HUDEP-2 (cell line): ENCODE results near the gene CASP8.

Experiments
- DNase-seq, 76 experiments: peaks; one replicate each; lab custom pipeline; 2025; ENCODE audit not compliant: unreplicated experiment in 76 of 76; lab: John Stamatoyannopoulos, UW

Gene CASP8

GRCh38 chr2:201260302-201260800, at the start of gene CASP8:
Gene CASP8 (plus strand): TSS chr2:201260536. CDS start chr2:201266487, 5,951 bp downstream.
- DNase-seq, result peak in 22 of 76 experiments; percentile 4 to 51 (median 24)

- DNase-seq, result no peak
These were observed 44.4 kb upstream of the CASP8 start for GRCh38 chr2:201215963-201216362.

- no peak for DNase-seq
These were observed 43.4 kb upstream of the CASP8 start for GRCh38 chr2:201216918-201217317.

- DNase-seq, result no peak
These were observed 41.6 kb upstream of the CASP8 start for GRCh38 chr2:201218780-201219179.

GRCh38 chr2:201219328-201220096, 40.8 kb upstream of the CASP8 start:
- no peak for DNase-seq

- DNase-seq, result peak in 72 of 76 experiments; percentile 6 to 83 (median 50)
These were observed 40.2 kb upstream of the CASP8 start for GRCh38 chr2:201220102-201220570.

- DNase-seq, result no peak
These were observed 37.0 kb upstream of the CASP8 start for GRCh38 chr2:201223089-201224073.

- peak in 10 of 76 experiments; percentile 8 to 52 (median 18) for DNase-seq
These were observed 31.9 kb upstream of the CASP8 start for GRCh38 chr2:201228271-201228911.

GRCh38 chr2:201228912-201229290, 31.4 kb upstream of the CASP8 start:
- DNase-seq, result no peak

- DNase-seq, result peak in 75 of 76 experiments; percentile 20 to 96 (median 89)
These were observed 28.4 kb upstream of the CASP8 start for GRCh38 chr2:201231781-201232466.

- DNase-seq, result no peak
These were observed 27.9 kb upstream of the CASP8 start for GRCh38 chr2:201232467-201232815.

GRCh38 chr2:201233192-201233811, 27.0 kb upstream of the CASP8 start:
- peak in 75 of 76 experiments; percentile 5 to 90 (median 77) for DNase-seq

GRCh38 chr2:201233812-201234662, 26.3 kb upstream of the CASP8 start:
- DNase-seq, result peak in 8 of 76 experiments; percentile 5 to 48 (median 18)

GRCh38 chr2:201234663-201235135, 25.6 kb upstream of the CASP8 start:
- DNase-seq, result no peak

- DNase-seq, result peak in 55 of 76 experiments; percentile 6 to 83 (median 60)
These were observed 24.2 kb upstream of the CASP8 start for GRCh38 chr2:201235860-201236811.

GRCh38 chr2:201237486-201238123, 22.7 kb upstream of the CASP8 start:
- peak in 11 of 76 experiments; percentile 6 to 52 (median 31) for DNase-seq
